Measurements from ENCODE around the gene FBXO10.
A peak's percentile ranks its signal among the peaks of the same experiment; 100 is the strongest.
"Not testable (repeated sequence)": the region's sequence is repeated elsewhere in the genome, so short reads cannot be mapped to it uniquely, and the experiment has no call there.

FBXO10 gene

GRCh38 chr9:37575921-37576721 lies at the start of gene FBXO10:
Gene FBXO10, minus strand, starts transcription at chr9:37576380. Its CDS starts 34,612 bp downstream, at chr9:37541768.
- DNase-seq (ENCODE audit: low spot score) (peak; percentile 91), FAIRE-seq (peak; percentile 93)

- DNase-seq (ENCODE audit: low spot score): no peak
- no peak for FAIRE-seq
Measured at GRCh38 chr9:37625758-37626147, 49.6 kb upstream of the FBXO10 start.

- DNase-seq (ENCODE audit: low spot score) (no peak), FAIRE-seq (no peak)
Measured at GRCh38 chr9:37625036-37625757, 49.0 kb upstream of the FBXO10 start.

- DNase-seq (ENCODE audit: low spot score) (no peak), FAIRE-seq (no peak)
Measured at GRCh38 chr9:37624073-37624472, 47.9 kb upstream of the FBXO10 start.

- FAIRE-seq (no peak), DNase-seq (ENCODE audit: low spot score) (no peak)
Measured at GRCh38 chr9:37623267-37623666, 47.1 kb upstream of the FBXO10 start.

GRCh38 chr9:37622462-37622861 lies 46.3 kb upstream of the FBXO10 start:
- FAIRE-seq (no peak), DNase-seq (ENCODE audit: low spot score) (no peak)

- DNase-seq (ENCODE audit: low spot score) (no peak), FAIRE-seq (no peak)
Measured at GRCh38 chr9:37621273-37622121, 45.3 kb upstream of the FBXO10 start.

- no peak for DNase-seq (ENCODE audit: low spot score)
- FAIRE-seq: no peak
Measured at GRCh38 chr9:37620396-37620795, 44.2 kb upstream of the FBXO10 start.

- DNase-seq (ENCODE audit: low spot score) (no peak), FAIRE-seq (no peak)
Measured at GRCh38 chr9:37619806-37620205, 43.6 kb upstream of the FBXO10 start.

GRCh38 chr9:37618817-37619216 lies 42.6 kb upstream of the FBXO10 start:
- FAIRE-seq: peak; percentile 58
- no peak for DNase-seq (ENCODE audit: low spot score)

- peak; percentile 65 for FAIRE-seq
- DNase-seq (ENCODE audit: low spot score): no peak
Measured at GRCh38 chr9:37617832-37618231, 41.7 kb upstream of the FBXO10 start.

- no peak for DNase-seq (ENCODE audit: low spot score)
- FAIRE-seq: no peak
Measured at GRCh38 chr9:37617161-37617560, 41.0 kb upstream of the FBXO10 start.

- DNase-seq (ENCODE audit: low spot score): no peak
Measured at GRCh38 chr9:37611961-37612360, 35.8 kb upstream of the FBXO10 start.

GRCh38 chr9:37611014-37611413 lies 34.8 kb upstream of the FBXO10 start:
- DNase-seq (ENCODE audit: low spot score): no peak
- no peak for FAIRE-seq

More at GRCh38 chr9:37611961-37612360, 35.8 kb upstream of the FBXO10 start:
- FAIRE-seq: no peak

GRCh38 chr9:37609735-37610397 lies 33.7 kb upstream of the FBXO10 start:
- DNase-seq (ENCODE audit: low spot score): no peak
- FAIRE-seq: no peak

- FAIRE-seq: no peak
- no peak for DNase-seq (ENCODE audit: low spot score)
Measured at GRCh38 chr9:37608250-37608649, 32.1 kb upstream of the FBXO10 start.

- DNase-seq (ENCODE audit: low spot score) (no peak), FAIRE-seq (no peak)
Measured at GRCh38 chr9:37604296-37604695, 28.1 kb upstream of the FBXO10 start.

- FAIRE-seq: no peak
- no peak for DNase-seq (ENCODE audit: low spot score)
Measured at GRCh38 chr9:37602817-37603216, 26.6 kb upstream of the FBXO10 start.

GRCh38 chr9:37602061-37602460 lies 25.9 kb upstream of the FBXO10 start:
- FAIRE-seq: not testable (repeated sequence)

GRCh38 chr9:37596504-37596903 lies 20.3 kb upstream of the FBXO10 start:
- FAIRE-seq: no peak

More at GRCh38 chr9:37602061-37602460, 25.9 kb upstream of the FBXO10 start:
- not testable (repeated sequence) for DNase-seq (ENCODE audit: low spot score)

GRCh38 chr9:37593883-37594448 lies 17.8 kb upstream of the FBXO10 start:
- FAIRE-seq (no peak), DNase-seq (ENCODE audit: low spot score) (no peak)

More at GRCh38 chr9:37596504-37596903, 20.3 kb upstream of the FBXO10 start:
- no peak for DNase-seq (ENCODE audit: low spot score)
